Stimulated activated CD4-positive, alpha-beta T cell treated with anti-CD3 and anti-CD28 coated beads, TNF-alpha, amount 100 ng/mL, for 48 hours (primary cell): ENCODE measurements around the gene HLA-E.
"Not testable (repeated sequence)": the region's sequence is repeated elsewhere in the genome, so short reads cannot be mapped to it uniquely, and the experiment has no call there.

Experiments used
- DNase-seq, 3 donors: peaks; one replicate each; pipeline ENCODE4 v3.0.0-alpha.2; 2020; ENCODE audit warnings: low read depth in 3 of 3

Gene HLA-E

DNA sequence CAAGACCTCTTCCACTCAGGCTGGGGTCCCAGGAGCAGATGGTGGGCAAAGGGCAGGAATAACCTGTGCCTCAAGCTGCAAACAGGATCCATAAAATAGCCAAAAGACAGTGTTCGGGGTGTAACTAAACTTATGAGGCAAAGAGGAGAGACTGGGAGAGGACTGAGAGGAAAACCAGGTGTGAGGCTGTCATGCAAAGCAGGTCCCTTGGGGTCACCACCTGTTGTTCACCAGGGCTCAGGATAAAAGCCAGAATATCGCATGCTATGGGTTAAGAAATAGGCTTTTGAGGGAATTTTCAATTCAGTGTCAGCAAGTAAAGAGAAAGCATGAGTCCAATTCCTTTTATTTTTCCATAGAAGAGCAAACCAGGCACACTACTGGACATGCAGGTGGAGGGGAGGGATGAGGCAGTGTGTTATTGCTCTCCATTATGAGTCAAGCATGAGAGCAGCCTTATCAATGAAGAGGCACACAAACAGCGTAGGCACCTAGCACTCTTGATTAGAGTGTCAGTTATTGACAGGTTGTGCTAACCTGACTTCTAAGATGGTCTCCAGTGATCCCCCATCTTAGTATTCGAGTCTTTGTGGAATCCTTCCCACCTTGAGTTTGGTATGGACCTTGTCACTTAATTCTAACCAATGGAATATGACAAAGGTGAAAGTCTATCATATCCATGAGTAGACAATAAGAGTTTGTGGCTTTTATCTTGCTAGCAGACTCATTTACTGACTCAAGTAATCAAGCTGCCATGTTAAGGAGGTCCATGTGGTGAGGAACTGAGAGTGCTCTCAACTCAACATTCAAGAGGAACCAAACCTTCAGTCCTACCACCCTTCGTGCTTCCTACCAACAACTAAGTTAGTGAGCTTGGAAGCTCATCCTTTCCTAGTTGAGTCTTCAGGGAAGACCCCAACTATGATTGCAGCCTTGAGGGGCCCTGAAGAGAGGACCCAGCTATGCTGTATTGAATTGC lies 18.8 kb downstream of the HLA-E start:
- no peak for DNase-seq

DNA sequence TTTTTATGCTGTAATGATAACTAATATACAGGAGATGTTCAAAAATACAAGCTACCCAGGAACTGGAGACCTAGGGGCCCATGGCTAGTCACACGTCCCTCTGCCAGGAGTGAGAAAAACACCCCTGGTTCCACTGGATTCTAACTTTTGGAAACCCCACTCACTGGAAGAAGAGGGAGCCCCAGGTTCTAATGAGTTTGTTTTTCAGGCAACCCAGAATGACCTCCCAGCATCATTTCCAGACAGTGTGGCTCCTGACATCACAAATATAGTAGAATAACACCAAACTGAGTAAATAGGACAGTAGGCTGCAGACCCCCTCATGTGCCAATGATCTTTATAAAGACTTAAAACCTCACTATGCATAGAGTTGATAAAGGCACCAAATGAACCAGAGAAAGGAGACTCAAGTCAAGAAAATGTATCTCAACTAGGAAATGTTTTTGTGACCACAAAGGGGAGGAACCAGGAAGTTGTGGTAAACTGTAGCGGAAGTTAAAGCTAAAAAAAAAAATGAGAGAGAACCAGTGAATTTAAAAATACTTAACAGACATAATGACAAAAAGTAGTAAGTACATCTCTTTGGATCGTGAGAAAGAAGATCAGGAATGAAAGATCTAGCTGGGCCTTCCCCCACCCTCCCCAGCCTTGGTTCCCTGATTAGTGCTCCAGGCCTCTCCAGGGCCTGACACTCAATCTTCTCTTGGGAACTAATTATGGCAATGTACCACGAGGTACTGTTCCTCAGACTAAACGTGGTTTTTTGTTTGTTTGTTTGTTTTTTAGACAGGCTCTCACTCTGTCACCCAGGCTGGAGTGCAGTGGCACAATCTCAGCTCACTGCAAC lies 19.8 kb downstream of the HLA-E start:
- DNase-seq = no peak

DNA sequence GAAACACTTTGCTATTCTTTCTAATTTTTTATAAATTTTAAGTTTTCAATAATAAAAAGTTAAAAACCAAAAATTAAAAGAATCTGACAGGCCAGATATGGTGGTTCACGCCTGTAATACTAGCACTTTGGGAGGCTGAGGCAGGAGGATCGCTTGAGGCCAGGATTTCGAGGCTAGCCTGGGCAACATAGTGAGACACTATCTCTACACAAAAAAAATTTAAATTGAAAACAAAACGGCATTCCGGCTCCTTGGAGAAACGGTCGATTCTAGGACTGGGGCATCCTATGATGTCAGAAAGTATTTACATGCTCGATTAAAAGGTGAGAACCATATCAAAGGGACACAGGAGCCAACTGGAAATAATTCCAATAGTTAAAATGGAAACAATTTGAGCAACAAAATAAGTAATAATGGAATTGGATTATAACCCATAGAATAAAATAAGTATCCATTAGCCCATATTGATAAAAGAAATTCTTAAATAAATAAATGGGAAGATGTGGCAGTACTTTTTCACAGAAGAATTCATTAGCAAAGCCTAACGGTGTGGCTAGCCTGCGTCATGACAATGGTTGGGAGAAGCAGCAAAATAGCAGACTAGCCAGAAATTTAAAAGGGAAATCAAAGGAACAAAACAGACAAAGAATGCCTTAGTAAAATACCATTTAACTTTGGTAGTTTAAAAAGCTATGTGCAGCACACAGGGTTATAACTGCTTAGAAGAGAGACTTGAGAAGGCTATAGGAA lies 21.3 kb downstream of the HLA-E start:
- no peak for DNase-seq

DNA sequence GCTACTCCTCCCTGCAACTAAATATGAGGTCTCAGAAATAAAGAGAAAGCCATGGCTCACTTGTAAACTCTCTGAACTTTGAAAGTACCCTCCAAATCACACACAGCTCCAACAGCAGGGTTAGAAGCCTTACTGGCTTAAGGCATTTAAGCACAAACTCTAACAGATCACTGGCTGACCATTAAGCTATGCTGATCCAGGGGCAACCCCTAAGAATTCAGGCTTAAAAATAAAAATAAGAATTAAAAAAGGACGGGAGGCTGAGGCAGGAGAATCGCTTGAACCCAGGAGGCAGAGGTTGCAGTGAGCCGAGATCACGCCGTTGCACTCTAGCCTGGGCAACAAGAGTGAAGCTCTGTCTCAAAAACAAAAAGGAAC lies 21.8 kb downstream of the HLA-E start:
- no peak for DNase-seq

DNA sequence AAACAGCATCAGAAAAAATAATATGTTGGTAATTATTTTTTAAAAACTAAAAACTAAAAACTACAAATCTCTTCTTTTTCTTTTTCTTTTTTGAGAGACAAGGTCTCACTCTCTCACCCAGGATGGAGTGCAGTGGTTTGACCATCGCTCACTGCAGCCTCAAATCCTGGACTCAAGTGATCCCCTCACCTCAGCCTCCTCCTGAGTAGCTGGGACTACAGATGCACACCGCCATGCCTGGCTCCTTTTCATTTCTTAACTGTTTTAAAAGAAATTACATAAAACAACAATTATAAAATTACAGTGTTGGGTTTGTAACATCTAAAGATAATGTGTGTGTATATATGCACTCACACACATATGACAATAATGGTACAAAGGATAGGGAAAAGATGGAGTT lies 24.1 kb downstream of the HLA-E start:
- no peak for DNase-seq

DNA sequence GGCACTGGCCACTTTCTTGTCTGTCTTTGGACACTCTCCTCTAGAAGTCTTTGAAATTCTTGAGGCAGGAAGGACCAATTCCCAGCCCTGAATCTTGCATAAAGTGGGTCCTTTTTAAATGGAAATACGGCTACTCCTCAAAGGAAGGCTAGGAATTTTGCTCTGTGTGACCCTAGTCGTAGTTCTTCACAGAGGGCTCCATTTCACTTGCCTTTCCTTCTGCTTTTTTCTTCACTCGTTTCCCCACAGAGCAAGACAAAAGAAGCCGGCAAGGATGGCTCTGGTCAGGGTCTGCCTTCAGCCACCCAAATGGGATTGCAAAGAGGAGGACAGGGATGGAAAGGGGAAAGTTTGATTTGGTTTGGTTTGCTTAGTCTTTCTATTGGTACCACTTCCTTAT lies 25.8 kb downstream of the HLA-E start:
- DNase-seq = no peak

DNA sequence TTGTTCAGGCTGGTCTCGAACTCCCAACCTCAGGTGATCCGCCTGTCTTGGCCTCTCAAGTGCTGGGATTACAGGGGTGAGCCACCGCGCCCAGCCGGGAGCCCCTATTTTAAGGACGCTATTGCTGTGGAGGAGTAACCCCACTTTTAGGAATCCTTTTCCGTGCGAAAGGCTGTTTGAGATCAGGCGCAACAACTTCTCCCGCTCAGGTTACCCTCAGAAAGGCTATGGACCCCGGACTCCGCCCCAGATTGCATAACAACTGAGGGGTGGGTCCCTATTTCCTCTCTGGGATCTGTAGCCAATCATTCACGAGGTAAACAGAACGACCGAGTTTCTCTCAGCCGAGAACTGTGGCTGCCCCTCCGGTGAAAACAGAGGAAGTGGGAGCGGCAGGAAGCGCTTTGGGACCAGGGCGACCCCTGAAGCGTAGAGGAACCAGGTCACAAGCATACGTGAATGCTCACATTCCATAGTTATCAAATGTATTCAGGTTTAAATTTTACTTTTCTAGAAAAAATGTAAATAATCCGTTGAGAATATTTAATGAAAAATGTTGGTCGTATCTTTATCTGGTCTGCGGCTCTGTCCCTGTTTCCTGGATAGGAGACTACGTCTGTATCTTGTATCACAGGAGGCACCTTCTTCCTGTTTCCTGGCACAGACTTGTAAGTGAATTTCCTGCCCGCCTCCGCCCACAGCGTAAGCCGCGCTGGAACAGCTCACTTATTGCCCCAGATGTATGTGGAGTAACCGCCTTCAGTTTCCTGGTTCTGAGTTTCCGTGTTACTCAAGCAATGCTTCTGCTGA lies 26.8 kb downstream of the HLA-E start:
- DNase-seq = peak; percentile 76 to 93 (median 82)

DNA sequence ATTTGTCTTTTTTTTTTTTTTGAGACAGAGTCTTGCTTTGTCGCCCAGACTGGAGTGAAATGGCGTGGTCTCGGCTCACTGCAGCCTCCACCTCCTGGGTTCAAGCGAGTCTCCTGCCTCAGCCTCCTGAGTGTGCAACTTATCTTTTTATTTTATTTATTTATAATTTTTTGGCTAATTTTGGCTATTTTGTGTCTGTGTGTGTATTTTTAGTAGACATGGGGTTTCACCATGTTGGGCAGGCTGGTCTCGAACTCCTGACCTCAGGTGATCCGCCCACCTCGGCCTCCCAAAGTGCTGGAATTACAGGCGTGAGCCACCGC lies 27.4 kb downstream of the HLA-E start:
- not testable (repeated sequence) for DNase-seq

DNA sequence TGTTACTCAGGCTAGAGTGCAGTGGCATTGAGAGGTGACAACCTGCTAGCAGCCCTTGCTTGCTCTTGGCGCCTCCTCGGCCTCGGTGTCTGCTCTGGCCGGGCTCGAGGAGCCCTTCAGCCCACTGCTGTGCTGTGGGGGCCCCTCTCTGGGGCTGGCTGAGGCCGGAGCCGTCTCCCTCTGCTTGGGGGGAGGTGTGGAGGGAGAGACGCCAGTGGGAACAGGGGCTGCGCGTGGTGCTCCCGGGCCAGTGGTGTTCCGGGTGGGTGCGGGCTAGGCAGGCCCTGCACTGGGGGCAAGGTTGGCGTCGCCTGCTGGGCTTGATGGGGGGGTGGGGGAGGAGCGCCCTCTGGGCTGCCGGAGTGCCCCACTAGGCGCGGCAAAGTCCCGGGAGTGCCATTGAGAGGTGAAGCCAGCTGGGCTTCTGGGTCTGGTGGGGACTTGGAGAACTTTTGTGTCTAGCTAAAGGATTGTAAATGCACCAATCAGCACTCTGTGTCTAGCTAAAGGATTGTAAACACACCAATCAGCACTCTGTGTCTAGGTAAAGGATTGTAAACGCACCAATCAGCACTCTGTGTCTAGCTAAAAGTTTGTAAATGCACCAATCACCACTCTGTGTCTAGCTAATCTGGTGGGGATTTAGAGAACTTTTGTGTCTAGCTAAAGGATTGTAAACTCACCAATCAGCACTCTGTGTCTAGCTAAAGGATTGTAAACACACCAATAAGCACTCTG lies 28.6 kb downstream of the HLA-E start:
- not testable (repeated sequence) for DNase-seq

DNA sequence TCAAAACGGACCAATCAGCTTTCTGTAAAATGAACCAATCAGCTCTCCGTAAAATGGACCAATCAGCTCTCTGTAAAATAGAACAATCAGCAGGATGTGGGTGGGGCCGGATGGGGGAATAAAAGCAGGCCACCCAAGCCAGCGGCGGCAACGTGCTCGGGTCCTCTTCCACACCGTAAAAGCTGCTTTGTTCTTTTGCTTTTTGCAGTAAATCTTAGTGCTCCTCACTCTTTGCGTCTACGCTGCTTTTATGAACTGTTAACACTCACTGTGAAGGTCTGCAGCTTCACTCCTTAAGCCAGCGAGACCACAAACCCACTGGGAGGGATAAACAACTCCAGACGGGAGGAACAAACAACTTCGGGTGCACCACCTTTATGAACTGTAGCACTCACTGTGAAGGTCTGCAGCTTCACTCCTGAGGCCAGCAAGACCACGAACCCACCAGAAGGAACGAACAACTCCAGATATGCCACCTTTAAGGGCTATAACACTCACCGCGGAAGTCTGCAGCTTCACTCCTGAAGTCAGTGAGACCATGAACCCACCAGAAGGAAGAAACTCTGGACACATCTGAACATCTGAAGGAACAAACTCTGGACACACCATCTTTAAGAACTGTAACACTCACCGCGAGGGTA lies 29.3 kb downstream of the HLA-E start:
- DNase-seq = peak in 1 of 3 donors; percentile 46

DNA sequence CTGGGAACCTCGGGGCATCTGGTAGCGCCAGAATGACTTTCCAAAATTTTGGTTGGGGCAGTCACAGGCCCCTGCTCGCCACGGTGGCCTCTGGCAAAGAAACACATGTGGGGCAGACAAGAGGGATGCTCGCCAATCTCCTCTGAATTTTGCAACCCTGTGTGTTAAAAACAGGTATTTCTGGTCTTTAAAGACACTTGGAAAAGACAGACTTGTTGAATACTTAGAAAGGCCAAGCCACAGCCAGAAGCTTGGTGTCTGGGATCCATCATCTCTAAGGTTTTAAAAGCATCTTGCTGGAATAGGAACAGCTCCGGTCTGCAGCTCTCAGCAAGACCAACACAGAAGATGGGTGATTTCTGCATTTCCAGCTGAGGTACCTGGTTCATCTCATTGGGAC lies 31.2 kb downstream of the HLA-E start:
- no peak for DNase-seq

DNA sequence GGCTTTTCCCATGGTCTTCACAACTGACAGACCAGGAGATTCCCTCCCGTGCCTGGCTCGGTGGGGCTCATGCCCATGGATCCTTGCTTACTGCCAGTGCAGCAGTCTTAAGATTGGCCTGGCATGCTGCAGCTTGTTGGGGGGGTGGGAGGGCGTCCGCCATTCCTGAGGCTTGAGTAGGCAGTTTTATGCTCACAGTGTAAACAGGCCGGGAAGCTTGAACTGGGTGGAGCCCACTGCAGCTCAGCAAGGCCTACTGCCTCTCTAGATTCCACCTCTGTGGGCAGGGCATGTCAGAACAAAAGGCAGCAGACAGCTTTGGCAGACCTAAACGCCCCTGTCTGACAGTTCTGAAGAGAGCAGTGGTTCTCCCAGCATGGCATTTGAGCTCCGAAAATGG lies 31.8 kb downstream of the HLA-E start:
- DNase-seq = not testable (repeated sequence)

DNA sequence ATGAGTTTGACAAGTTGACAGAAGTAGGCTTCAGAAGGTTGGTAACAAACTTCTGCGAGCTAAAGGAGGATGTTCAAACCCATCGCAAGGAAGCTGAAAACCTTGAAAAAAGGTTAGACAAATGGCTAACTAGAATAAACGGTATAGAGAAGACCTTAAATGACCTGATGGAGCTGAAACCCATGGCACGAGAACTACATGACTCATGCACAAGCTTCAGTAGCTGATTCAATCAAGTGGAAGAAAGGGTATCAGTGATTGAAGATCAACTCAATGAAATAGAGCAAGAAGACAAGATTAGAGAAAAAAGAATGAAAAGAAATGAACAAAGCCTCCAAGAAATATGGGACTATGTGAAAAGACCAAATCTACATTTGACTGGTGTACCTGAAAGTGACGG lies 32.6 kb downstream of the HLA-E start:
- DNase-seq = not testable (repeated sequence)

DNA sequence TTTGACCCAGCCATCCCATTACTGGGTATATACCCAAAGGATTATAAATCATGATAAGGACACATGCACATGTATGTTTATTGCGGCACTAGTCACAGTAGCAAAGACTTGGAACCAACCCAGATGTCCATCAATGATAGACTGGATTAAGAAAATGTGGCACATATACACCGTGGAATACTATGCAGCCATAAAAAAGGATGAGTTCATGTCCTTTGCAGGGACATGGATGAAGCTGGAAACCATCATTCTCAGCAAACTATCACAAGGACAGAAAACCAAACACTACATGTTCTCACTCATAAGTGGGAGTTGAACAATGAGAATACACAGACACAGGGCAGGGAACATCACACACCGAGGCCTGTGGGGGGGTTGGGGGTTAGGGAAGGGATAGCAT lies 37.1 kb downstream of the HLA-E start:
- not testable (repeated sequence) for DNase-seq

DNA sequence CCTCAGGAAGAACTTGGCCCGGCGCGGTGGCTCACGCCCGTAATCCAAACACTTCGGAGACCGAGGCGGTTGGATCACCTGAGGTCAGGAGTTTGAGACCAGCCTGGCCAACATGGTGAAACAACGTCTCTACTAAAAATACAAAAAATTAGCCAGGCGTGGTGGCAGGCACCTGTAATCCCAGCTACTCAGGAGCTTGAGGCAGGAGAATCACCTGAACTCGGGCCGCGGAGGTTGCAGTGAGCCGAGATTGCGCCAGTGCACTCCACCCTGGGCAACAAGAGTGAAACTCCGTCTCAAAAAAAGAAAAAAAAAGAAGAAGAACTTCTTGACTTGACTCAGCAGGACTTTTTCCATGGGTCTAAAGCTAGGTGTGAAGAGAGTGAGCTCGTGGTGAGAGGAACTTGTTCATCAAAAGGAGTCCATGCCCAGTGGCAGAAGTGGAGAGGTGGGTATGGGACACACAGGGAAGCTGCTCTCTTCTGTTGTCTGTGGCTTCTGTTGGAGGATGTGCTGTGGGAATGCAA lies 40.1 kb downstream of the HLA-E start:
- DNase-seq = peak in 2 of 3 donors; percentile 40 to 52

DNA sequence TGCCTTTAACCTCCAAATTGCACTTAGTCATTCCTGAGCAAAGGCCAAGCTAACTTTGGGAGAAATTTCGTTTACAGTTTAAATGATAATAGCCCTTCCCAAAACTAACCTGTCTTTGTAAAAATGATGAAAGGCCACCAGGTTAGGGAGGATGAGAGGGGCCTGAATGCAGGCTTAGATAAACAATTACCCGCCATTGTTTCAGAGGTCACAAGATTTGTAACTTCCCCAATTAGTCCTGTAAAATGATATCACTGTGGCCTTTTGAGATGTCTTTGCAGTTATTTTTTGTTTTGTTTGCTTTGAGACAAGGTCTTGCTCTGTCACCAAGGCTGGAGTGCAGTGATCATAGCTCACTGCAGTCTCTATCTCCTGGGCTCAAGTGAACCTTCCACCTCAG lies 40.7 kb downstream of the HLA-E start:
- no peak for DNase-seq

DNA sequence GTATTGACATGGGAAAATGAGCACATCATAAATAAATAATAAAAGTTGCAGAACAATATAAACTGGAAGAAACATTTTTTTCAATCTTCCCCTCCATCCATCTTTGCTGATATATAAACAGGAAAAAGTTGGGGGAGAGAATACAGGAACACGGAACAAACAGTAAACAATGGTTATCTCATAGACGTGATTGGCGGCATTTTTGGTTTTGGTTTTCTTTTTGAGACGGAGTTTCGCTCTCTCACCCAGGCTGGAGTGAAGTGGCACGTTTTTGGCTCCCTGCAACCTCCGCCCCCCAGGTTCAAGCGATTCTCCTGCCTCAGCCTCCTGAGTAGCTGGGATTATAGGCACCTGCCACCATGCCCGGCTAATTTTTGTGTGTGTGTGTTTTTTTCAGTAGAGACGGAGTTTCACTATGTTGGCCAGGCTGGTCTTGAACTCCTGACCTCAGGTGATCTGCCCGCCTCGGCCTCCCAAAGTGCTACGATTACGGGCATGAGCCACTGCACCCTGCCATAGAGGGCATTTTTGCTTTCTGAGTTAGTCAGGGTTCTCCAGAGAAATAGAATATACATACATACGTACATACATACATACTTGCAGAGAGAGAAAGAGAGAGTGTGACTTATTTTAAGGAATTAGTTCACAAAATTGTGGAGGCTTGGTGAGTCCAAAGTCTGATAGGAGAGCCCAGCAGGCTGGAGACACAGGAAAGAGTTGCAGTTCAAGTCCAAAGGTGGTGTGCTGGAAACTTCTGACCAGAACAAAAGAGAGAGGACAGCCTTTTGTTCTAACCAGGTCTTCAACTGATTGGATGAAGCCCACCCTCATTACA lies 44.4 kb downstream of the HLA-E start:
- DNase-seq = no peak

DNA sequence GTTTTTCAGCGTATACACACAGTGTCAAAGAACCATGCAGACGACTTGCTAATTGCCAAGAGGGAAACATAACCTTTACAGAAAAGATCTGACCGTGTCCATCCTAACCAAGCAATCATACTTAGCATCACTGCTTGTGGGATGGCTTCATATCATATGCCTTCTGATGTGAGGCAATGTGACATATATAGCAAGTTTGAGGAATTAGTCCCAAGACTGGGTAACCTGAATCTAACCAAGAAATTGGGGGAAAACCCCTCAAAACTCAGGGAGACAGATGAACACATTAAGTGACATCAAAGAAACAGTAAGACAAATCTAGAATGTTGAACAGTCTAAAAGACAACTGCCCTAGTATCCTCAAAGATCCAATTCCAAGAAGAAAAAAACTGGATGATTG lies 48.6 kb downstream of the HLA-E start:
- DNase-seq = no peak
